ENCODE data around the gene RPL35. TPM values are rescaled to one million over a fixed set of nuclear protein-coding genes. Genes with fewer than 3 reads are reported as not detected.
A peak's percentile ranks its signal among the peaks of the same experiment; 100 is the strongest.

RPL35 gene
- total and polyA plus RNA-seq, 2 of the 8 experiments (the other 6 are each of a cell fraction or from before 2014, with no cell fraction given) = 1,831 to 2,448 TPM

DNA sequence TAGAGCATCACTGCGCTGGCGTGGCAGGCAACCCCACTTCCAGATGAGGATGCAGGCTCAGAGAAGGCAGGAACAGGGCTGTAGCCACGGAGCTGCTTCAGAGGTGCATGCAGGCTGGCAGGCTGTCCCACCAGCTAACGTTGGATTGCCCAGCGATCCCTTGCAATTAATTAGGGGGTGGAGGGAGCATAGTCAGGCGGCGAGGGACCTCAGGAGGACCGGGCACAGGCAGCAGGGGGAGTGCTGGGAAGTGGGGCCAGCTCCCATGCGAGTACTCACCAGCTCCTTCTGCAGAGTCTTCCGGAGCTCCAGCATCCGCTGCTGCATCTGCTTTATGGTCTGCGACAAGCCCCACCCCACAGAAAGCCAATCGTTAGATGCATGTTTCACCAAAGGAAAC is 20.5 kb upstream of the RPL35 start:
- peak overlapping the region; percentile 98; the same call in 1 of the 2 replicates for H2BK15ac ChIP-seq (ENCODE audit: low read length)
- H3K23ac ChIP-seq (ENCODE audit: insufficient read length) = no peak overlapping the region
- peak overlapping the region; percentile 36 for H4K91ac ChIP-seq (replicated peaks; ENCODE audit: insufficient read length, low read length)
- H4K5ac ChIP-seq (ENCODE audit: insufficient read length, low read depth, low read length) = no peak overlapping the region
- 62% methylated on average over 13 of the region's 13 CpGs; no CpG with 5 or more reads in 1 of the 2 experiments for WGBS, 2 experiments (ENCODE audit: extremely low coverage in 1 of 2, insufficient coverage in 1 of 2, insufficient read length in 1 of 2, insufficient replicate concordance in 2 of 2, low coverage in 1 of 2, low lambda C conversion rate in 2 of 2, missing lambda C conversion rate in 1 of 2)
- peaks cover 5 to 18% (median 14%) of the 10 kb centered on the region in 4 experiments for H3K4me1 ChIP-seq (replicated peaks in 1 of 4; ENCODE audit: control insufficient read depth in 3 of 4, insufficient read depth in 4 of 4, low read length in 3 of 4)
- H3K79me1 ChIP-seq (ENCODE audit: low read depth, low read length) = 0 out of 2 replicates have a peak, but pooled peaks cover 2% of the 10 kb centered on the region
- H3K56ac ChIP-seq (replicated peaks; ENCODE audit: insufficient read length, low read depth, low read length) = no peak overlapping the region
- no peaks in the 10 kb centered on the region for H3K9me3 ChIP-seq (ENCODE audit: insufficient read depth in 2 of 2, low read depth in 1 of 2, low read length in 1 of 2)
- H2AFZ ChIP-seq (ENCODE audit: low read length) = no peak overlapping the region
- H3K36me3 ChIP-seq (ENCODE audit: control insufficient read depth in 2 of 4, insufficient read depth in 4 of 4, low read length in 3 of 4) = peaks cover 0 to 14% (median 2%) of the 10 kb centered on the region in 4 experiments; a peak in 2 of 8 replicates
- ChIA-PET POLR2A (ENCODE audit: partially characterized antibody) (interaction anchor here (0.6 to 31.1 kb wide), 3 partner anchors 9 to 40 kb away, joined by 3 to 573 read pairs (median 3); partner anchors contain the start of genes ARPC5L, RPL35 and WDR38), CTCF (ENCODE audit: partially characterized antibody) (interaction anchor here (0.5 to 6.3 kb wide), 10 partner anchors 10 to 108 kb away, joined by 3 to 55 read pairs (median 6); partner anchors contain the start of genes NR6A1, OLFML2A and WDR38)
- H3K18ac ChIP-seq (ENCODE audit: extremely low read depth, low read length) = no peak overlapping the region
- H4K8ac ChIP-seq (ENCODE audit: extremely low read depth, insufficient read depth, low read length) = no peak overlapping the region
- no peak overlapping the region for H2BK20ac ChIP-seq (ENCODE audit: low read length)
- no peak overlapping the region for H3K4me3 ChIP-seq (ENCODE audit: extremely low read depth in 1 of 4, insufficient read depth in 2 of 4, low read depth in 3 of 4, low read length in 4 of 4)
- H3K4me2 ChIP-seq (ENCODE audit: insufficient read depth in 1 of 2, low read depth in 2 of 2, low read length in 2 of 2) = no peak overlapping the region
- H2BK12ac ChIP-seq (ENCODE audit: low read depth, low read length) = peak overlapping the region; percentile 95; the same call in 1 of the 2 replicates
- H3K27me3 ChIP-seq (replicated peaks in 1 of 4; ENCODE audit: control insufficient read depth in 3 of 4, extremely low read depth in 1 of 4, insufficient read depth in 3 of 4, low read length in 3 of 4) = no peaks in the 10 kb centered on the region
- no peak overlapping the region for H3K14ac ChIP-seq (ENCODE audit: insufficient read length)
- no peaks in the 10 kb centered on the region for H3K79me2 ChIP-seq (ENCODE audit: control insufficient read depth in 1 of 2, insufficient read depth in 2 of 2, low read length in 2 of 2)
- H2BK120ac ChIP-seq (replicated peaks; ENCODE audit: low read depth, low read length) = no peak overlapping the region
- H3K23me2 ChIP-seq (ENCODE audit: low read depth, low read length) = 0 out of 2 replicates have a peak, but pooled peaks cover 4% of the 10 kb centered on the region
- no peak overlapping the region for H3K27ac ChIP-seq (ENCODE audit: low read depth, low read length)
- peak overlapping the region; percentile 85 for H2BK5ac ChIP-seq (ENCODE audit: low read depth, low read length)
- FAIRE-seq (no peak), DNase-seq (ENCODE audit: low read depth in 1 of 2, low spot score in 2 of 2) (no peak)
- H4K20me1 ChIP-seq (replicated peaks in 1 of 2; ENCODE audit: control insufficient read depth in 1 of 2, insufficient read depth in 2 of 2, low read length in 2 of 2) = peaks cover 0 to 2% of the 10 kb centered on the region in 2 experiments
- peak overlapping the region; percentile 12 for H3K4ac ChIP-seq (replicated peaks; ENCODE audit: insufficient read length, low read depth, low read length)
- H3K9ac ChIP-seq (replicated peaks in 1 of 4; ENCODE audit: extremely low read depth in 1 of 4, low read depth in 3 of 4, low read length in 3 of 4) = no peak overlapping the region; a peak in 1 of 7 replicates
- peak overlapping the region; percentile 45; the same call in 1 of the 2 replicates for H2AK5ac ChIP-seq (ENCODE audit: low read depth, low read length)
- TF ChIP-seq SAP30 (IDR thresholded peaks at IDR 0.05; ENCODE audit: insufficient read depth, insufficient replicate concordance, low read length) = no peak
- TF ChIP-seq MAFK (IDR thresholded peaks at IDR 0.05; ENCODE audit: low read depth, low read length) = no peak
- TF ChIP-seq SP4 (IDR thresholded peaks at IDR 0.05; ENCODE audit: low read length) = no peak
- no peak for TF ChIP-seq KDM5A (IDR thresholded peaks at IDR 0.05; ENCODE audit: low read length)
- no peak for TF ChIP-seq CTBP2 (IDR thresholded peaks at IDR 0.05; ENCODE audit: borderline replicate concordance, insufficient read depth, insufficient read length, low read length)
- TF ChIP-seq HDAC2 (IDR thresholded peaks at IDR 0.05; ENCODE audit: borderline replicate concordance in 1 of 2, low read depth in 2 of 2, low read length in 2 of 2) = no peak
- TF ChIP-seq, protein P1, sequence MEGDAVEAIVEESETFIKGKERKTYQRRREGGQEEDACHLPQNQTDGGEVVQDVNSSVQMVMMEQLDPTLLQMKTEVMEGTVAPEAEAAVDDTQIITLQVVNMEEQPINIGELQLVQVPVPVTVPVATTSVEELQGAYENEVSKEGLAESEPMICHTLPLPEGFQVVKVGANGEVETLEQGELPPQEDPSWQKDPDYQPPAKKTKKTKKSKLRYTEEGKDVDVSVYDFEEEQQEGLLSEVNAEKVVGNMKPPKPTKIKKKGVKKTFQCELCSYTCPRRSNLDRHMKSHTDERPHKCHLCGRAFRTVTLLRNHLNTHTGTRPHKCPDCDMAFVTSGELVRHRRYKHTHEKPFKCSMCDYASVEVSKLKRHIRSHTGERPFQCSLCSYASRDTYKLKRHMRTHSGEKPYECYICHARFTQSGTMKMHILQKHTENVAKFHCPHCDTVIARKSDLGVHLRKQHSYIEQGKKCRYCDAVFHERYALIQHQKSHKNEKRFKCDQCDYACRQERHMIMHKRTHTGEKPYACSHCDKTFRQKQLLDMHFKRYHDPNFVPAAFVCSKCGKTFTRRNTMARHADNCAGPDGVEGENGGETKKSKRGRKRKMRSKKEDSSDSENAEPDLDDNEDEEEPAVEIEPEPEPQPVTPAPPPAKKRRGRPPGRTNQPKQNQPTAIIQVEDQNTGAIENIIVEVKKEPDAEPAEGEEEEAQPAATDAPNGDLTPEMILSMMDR (IDR thresholded peaks at IDR 0.05; ENCODE audit: control extremely low read depth in 1 of 3, insufficient read depth in 1 of 3, low read depth in 1 of 3, low read length in 3 of 3) = peak in 1 of 3 experiments; percentile 11; a peak in 1 of 4 replicates
- TF ChIP-seq KDM1A (IDR thresholded peaks at IDR 0.05; ENCODE audit: borderline replicate concordance, low read length) = no peak
- no peak for TF ChIP-seq BACH1 (IDR thresholded peaks at IDR 0.05; ENCODE audit: low read length)
